K562 (cell line): ENCODE results near the gene FRG2. TPM values are rescaled to one million over a fixed set of nuclear protein-coding genes. Genes with fewer than 3 reads are reported as not detected.

ENCODE experiments used
- BRD4 ChIP-seq: fragments of 200-600 bp; sonication (generic); IDR thresholded peaks from 2 replicates; pipeline ENCODE4 v1.6.1; 2017; ENCODE audit warnings: inconsistent platforms
- CXXC5 ChIP-seq: fragments of 250-450 bp; sonication (Bioruptor Pico); IDR thresholded peaks from 2 replicates; pipeline ENCODE4 v1.8.0; 2022; ENCODE audit warnings: inconsistent platforms, mild to moderate bottlenecking, moderate library complexity
- E2F3 ChIP-seq: fragments of 250-450 bp; sonication (Bioruptor Pico); IDR thresholded peaks from 2 replicates; pipeline ENCODE4 v1.4.0; 2020; ENCODE audit warnings: mild to moderate bottlenecking
- EGR1 ChIP-seq: fragments of 450-650 bp; conservative IDR thresholded peaks from 2 replicates; pipeline ENCODE4 v1.6.1; 2017; ENCODE audit warnings: mild to moderate bottlenecking
- FOS ChIP-seq: IDR thresholded peaks from 3 replicates; pipeline ENCODE4 v1.6.1; 2011; ENCODE audit not compliant: insufficient read length; ENCODE audit errors: extremely low read depth
- GABPA ChIP-seq: fragments of 200-800 bp; sonication (Bioruptor generic); conservative IDR thresholded peaks from 2 replicates; pipeline ENCODE4 v1.6.1; 2016; ENCODE audit warnings: low read depth, missing genetic modification characterization, missing compliant biosample characterization
- PHF20 ChIP-seq: fragments of 450-650 bp; IDR thresholded peaks from 2 replicates; pipeline ENCODE4 v1.6.1; 2018; ENCODE audit not compliant: partially characterized antibody
- PTBP1 ChIP-seq: fragments of 200-400 bp; formaldehyde crosslinking; IDR thresholded peaks from 2 replicates; pipeline ENCODE4 v1.6.1; 2017; ENCODE audit warnings: low read depth, low read length
- RAD21 ChIP-seq, 2 experiments: fragments of 250-450 bp in 1 of 2; fragments of 450-650 bp in 1 of 2; sonication (Bioruptor Pico) in 1 of 2; formaldehyde crosslinking in 1 of 2; IDR thresholded peaks in 1 of 2; conservative IDR thresholded peaks in 1 of 2; 2 replicates each; pipeline versions ENCODE4 v1.4.0 to v1.8.0; 2020 to 2022; ENCODE audit warnings: mild to moderate bottlenecking in 2 of 2, moderate library complexity in 1 of 2
- SIN3B ChIP-seq: fragments of 450-650 bp; IDR thresholded peaks from 2 replicates; pipeline ENCODE4 v1.6.1; 2017; ENCODE audit warnings: low read depth, mild to moderate bottlenecking, moderate library complexity
- TRIM24 ChIP-seq, 2 experiments: fragments of 450-650 bp; IDR thresholded peaks; 2 replicates each; pipeline ENCODE4 v1.6.1; 2016
- ZNF146 ChIP-seq: IDR thresholded peaks from one replicate; pipeline ENCODE4 v1.6.1; 2018; ENCODE audit warnings: missing compliant biosample characterization; ENCODE audit not compliant: unreplicated experiment
- ZNF384 ChIP-seq: IDR thresholded peaks from 2 replicates; pipeline ENCODE4 v1.6.1; 2012; ENCODE audit warnings: low read depth, low read length, improper control_type of control experiment
- ZNF699 ChIP-seq: fragments of 250-450 bp; sonication (Bioruptor Pico); IDR thresholded peaks from 2 replicates; pipeline ENCODE4 v1.8.0; 2021; ENCODE audit warnings: mild to moderate bottlenecking, moderate library complexity; ENCODE audit not compliant: insufficient replicate concordance
- polyA plus RNA-seq, 8 experiments: library from polyadenylated mRNA; depleted of rRNA in 4 of 8; stranded (reverse) in 5 of 8; unstranded in 3 of 8; fragments of >200 nt; fragmentation: Nextera tagmentation in 2 of 8; fragmentation: Illumina TruSeq in 1 of 8; extraction: Ambion mirVana in 2 of 8; extraction: Trizol in 1 of 8; gene quantifications; 2 replicates each; pipeline versions ENCODE4 v1.2.1 to v1.2.3, GENCODE V29; 2011 to 2014; ENCODE audit warnings: inconsistent platforms in 1 of 8, missing spikeins in 1 of 8
- total RNA-seq, 7 experiments: library from RNA; depleted of rRNA in 6 of 7; stranded (reverse); fragments of >200 nt in 6 of 7; fragmentation: Illumina TruSeq in 2 of 7; extraction: Trizol in 2 of 7; gene quantifications; 2 replicates each; pipeline versions ENCODE4 v1.2.1 to v1.2.3, GENCODE V29; 2011 to 2021; ENCODE audit warnings: low replicate concordance in 1 of 7
- TF ChIP-seq, protein P1 (sequence below), 3 experiments: fragments of 200-800 bp in 1 of 3; fragments of 250-450 bp in 1 of 3; fragments of 450-650 bp in 1 of 3; sonication (Bioruptor Pico) in 1 of 3; sonication (Bioruptor generic) in 1 of 3; formaldehyde crosslinking in 1 of 3; IDR thresholded peaks; 2 replicates each; pipeline versions ENCODE4 v1.6.1 to v1.8.0; 2016 to 2022; ENCODE audit warnings: mild to moderate bottlenecking in 2 of 3, missing genetic modification characterization in 2 of 3, missing compliant biosample characterization in 1 of 3, moderate library complexity in 1 of 3
- TF ChIP-seq, protein P2 (sequence below): fragments of 250-450 bp; sonication (Bioruptor Pico); IDR thresholded peaks from 2 replicates; pipeline ENCODE4 v1.4.0; 2020; ENCODE audit warnings: mild to moderate bottlenecking, moderate library complexity
- TF ChIP-seq, protein P3 (sequence below): fragments of 200-800 bp; sonication (Bioruptor generic); IDR thresholded peaks from 2 replicates; pipeline ENCODE4 v1.6.1; 2017; ENCODE audit warnings: missing genetic modification characterization, missing compliant biosample characterization

Gene FRG2
- total and polyA plus RNA-seq, 9 of the 15 experiments (the other 6 are each of a cell fraction or from before 2014, with no cell fraction given) = 0.07 to 0.13 (median 0.10) TPM; not detected in 5

DNA sequence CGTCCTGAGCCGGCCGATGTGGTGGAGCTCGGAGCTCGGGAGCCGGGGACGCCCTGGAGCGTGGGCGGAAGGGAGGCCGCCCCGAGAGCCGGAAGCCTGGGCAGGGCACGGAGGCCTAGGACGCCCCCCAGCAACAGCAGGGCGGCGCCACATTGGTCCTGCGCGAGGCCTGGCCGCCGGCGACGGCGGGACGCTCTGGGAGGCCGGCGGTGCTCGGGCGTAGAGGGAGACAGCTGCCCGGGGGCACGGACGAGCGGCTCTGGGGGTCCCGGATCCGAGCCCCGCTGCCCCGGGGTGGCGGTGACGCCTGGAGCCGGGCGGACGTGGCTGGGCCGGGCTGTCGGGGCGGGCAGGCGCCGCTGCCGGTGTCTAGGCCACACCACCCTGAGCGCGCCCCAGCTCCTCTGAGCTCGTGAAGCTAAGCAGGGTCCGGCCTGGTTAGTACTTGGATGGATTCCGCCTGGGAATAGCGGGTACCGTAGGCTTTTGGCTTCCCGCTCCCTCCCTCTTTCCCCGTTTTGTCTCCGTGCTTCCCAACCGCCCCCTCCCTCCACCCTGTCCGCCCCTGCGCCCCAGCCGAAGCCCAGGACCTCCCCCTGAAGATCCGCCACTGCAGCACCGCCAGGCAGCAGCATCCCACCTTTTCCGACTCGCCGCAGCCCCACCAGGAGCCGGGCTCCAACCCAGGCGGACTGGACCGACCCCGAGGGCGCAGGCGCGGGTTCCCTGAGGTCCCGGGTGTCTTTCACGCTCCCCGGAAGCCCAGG lies 12.1 kb downstream of the FRG2 start (continued):
- TF ChIP-seq, protein P1, sequence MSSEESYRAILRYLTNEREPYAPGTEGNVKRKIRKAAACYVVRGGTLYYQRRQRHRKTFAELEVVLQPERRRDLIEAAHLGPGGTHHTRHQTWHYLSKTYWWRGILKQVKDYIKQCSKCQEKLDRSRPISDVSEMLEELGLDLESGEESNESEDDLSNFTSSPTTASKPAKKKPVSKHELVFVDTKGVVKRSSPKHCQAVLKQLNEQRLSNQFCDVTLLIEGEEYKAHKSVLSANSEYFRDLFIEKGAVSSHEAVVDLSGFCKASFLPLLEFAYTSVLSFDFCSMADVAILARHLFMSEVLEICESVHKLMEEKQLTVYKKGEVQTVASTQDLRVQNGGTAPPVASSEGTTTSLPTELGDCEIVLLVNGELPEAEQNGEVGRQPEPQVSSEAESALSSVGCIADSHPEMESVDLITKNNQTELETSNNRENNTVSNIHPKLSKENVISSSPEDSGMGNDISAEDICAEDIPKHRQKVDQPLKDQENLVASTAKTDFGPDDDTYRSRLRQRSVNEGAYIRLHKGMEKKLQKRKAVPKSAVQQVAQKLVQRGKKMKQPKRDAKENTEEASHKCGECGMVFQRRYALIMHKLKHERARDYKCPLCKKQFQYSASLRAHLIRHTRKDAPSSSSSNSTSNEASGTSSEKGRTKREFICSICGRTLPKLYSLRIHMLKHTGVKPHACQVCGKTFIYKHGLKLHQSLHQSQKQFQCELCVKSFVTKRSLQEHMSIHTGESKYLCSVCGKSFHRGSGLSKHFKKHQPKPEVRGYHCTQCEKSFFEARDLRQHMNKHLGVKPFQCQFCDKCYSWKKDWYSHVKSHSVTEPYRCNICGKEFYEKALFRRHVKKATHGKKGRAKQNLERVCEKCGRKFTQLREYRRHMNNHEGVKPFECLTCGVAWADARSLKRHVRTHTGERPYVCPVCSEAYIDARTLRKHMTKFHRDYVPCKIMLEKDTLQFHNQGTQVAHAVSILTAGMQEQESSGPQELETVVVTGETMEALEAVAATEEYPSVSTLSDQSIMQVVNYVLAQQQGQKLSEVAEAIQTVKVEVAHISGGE (CRISPR knock-in tag; IDR thresholded peaks at IDR 0.05) = peak in 1 of 3 experiments; percentile 95; a peak in 2 of 6 replicates
- TF ChIP-seq ZNF384 (no peak), E2F3 (CRISPR knock-in tag) (no peak), FOS (no peak), PTBP1 (no peak), CXXC5 (peak; percentile 56), GABPA (tag) (peak; percentile 90), EGR1 (peak; percentile 87), SIN3B (0 out of 2 replicates have a peak, but pooled peaks have one; percentile 18), TRIM24 (IDR thresholded peaks at IDR 0.05) (0 out of 4 replicates have a peak, but pooled peaks of 1 of the 2 experiments have one; percentile 12), ZNF699 (CRISPR knock-in tag) (no peak), ZNF146 (no peak), BRD4 (no peak), PHF20 (peak; percentile 24), RAD21 (CRISPR knock-in tag; conservative IDR thresholded peaks at IDR 0.05 in 1 of 2, IDR thresholded peaks at IDR 0.05 in 1 of 2) (no peak)
- TF ChIP-seq, protein P2, sequence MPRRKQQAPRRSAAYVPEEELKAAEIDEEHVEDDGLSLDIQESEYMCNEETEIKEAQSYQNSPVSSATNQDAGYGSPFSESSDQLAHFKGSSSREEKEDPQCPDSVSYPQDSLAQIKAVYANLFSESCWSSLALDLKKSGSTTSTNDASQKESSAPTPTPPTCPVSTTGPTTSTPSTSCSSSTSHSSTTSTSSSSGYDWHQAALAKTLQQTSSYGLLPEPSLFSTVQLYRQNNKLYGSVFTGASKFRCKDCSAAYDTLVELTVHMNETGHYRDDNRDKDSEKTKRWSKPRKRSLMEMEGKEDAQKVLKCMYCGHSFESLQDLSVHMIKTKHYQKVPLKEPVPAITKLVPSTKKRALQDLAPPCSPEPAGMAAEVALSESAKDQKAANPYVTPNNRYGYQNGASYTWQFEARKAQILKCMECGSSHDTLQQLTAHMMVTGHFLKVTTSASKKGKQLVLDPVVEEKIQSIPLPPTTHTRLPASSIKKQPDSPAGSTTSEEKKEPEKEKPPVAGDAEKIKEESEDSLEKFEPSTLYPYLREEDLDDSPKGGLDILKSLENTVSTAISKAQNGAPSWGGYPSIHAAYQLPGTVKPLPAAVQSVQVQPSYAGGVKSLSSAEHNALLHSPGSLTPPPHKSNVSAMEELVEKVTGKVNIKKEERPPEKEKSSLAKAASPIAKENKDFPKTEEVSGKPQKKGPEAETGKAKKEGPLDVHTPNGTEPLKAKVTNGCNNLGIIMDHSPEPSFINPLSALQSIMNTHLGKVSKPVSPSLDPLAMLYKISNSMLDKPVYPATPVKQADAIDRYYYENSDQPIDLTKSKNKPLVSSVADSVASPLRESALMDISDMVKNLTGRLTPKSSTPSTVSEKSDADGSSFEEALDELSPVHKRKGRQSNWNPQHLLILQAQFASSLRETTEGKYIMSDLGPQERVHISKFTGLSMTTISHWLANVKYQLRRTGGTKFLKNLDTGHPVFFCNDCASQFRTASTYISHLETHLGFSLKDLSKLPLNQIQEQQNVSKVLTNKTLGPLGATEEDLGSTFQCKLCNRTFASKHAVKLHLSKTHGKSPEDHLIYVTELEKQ (CRISPR knock-in tag) = no peak
- TF ChIP-seq, protein P3, sequence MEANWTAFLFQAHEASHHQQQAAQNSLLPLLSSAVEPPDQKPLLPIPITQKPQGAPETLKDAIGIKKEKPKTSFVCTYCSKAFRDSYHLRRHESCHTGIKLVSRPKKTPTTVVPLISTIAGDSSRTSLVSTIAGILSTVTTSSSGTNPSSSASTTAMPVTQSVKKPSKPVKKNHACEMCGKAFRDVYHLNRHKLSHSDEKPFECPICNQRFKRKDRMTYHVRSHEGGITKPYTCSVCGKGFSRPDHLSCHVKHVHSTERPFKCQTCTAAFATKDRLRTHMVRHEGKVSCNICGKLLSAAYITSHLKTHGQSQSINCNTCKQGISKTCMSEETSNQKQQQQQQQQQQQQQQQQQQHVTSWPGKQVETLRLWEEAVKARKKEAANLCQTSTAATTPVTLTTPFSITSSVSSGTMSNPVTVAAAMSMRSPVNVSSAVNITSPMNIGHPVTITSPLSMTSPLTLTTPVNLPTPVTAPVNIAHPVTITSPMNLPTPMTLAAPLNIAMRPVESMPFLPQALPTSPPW (CRISPR knock-in tag) = no peak
